ENCODE measurements around the gene JPT1. TPM values are rescaled to one million over a fixed set of nuclear protein-coding genes. Genes with fewer than 3 reads are reported as not detected.

JPT1 gene
- total RNA-seq, 2 donors from 2014 or later, result 191 to 343 TPM

- Mint-ChIP-seq H3K4me3 (no peak overlapping the region), H3K36me3 (ENCODE audit: low read depth) (peaks cover 3% of the 10 kb centered on the region), H3K27ac (no peak overlapping the region), H3K9me3 (no peaks in the 10 kb centered on the region), H3K4me1 (peaks cover 12% of the 10 kb centered on the region), H3K27me3 (no peaks in the 10 kb centered on the region)
- ATAC-seq (replicated peaks), result no peak
Observed at GRCh38 chr17:75093548-75094158, 60.7 kb downstream of the JPT1 start.

DNA sequence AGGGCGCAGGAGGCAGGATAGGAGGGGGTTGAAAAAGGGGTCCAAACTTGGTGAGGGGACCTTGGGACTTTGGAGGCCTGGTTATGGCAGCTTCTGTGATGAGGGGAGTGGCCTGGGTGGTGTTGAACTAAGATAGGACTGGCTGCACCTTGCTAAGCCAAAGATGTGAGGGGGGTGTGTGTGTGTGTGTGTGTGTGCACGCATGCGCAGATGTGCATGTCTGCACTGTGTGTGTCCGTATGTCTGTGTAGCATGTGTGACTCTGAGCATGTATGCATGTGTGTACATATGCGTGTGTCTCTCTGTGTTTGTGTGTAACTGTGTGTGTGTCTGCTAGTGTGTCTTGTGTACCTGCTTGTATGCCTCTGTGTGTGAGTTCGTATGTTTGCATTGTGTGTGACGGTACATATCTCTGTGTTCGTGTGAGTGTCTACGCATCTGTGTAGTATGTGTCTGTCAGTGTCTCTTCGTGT is 62.4 kb downstream of the JPT1 start:
- peaks cover 12% of the 10 kb centered on the region for H3K4me1 Mint-ChIP-seq
- peak overlapping the region; percentile 56 for H3K27ac Mint-ChIP-seq
- ATAC-seq (replicated peaks), result no peak
- H3K27me3 Mint-ChIP-seq, result no peaks in the 10 kb centered on the region
- H3K4me3 Mint-ChIP-seq, result no peak overlapping the region
- H3K9me3 Mint-ChIP-seq, result no peaks in the 10 kb centered on the region
- H3K36me3 Mint-ChIP-seq (ENCODE audit: low read depth), result no peaks in the 10 kb centered on the region

- H3K27ac Mint-ChIP-seq, result peak overlapping the region; percentile 77
- no peaks in the 10 kb centered on the region for H3K27me3 Mint-ChIP-seq
- ATAC-seq (replicated peaks), result no peak
- H3K4me3 Mint-ChIP-seq, result no peak overlapping the region
- H3K4me1 Mint-ChIP-seq, result peaks cover 12% of the 10 kb centered on the region
- no peaks in the 10 kb centered on the region for H3K36me3 Mint-ChIP-seq (ENCODE audit: low read depth)
- H3K9me3 Mint-ChIP-seq, result no peaks in the 10 kb centered on the region
Observed at GRCh38 chr17:75090871-75091854, 63.1 kb downstream of the JPT1 start.

GRCh38 chr17:75088465-75089417 is 65.6 kb downstream of the JPT1 start:
- H3K27me3 Mint-ChIP-seq, result no peaks in the 10 kb centered on the region
- H3K4me1 Mint-ChIP-seq, result peaks cover 18% of the 10 kb centered on the region
- peak; percentile 56 for ATAC-seq (replicated peaks)

GRCh38 chr17:75087558-75088453 is 66.5 kb downstream of the JPT1 start, which contains the start of gene SLC16A5:
Gene SLC16A5 (plus strand): TSS chr17:75087954. CDS start chr17:75093637, 5,683 bp downstream.
- Mint-ChIP-seq H3K27me3 (no peaks in the 10 kb centered on the region), H3K4me1 (peaks cover 18% of the 10 kb centered on the region), H3K4me3 (peak within 1 kb of the TSS; percentile 48), H3K9me3 (no peaks in the 10 kb centered on the region), H3K36me3 (ENCODE audit: low read depth) (no peaks in the 10 kb centered on the region), H3K27ac (peak within 1 kb of the TSS; percentile 75)
- ATAC-seq (replicated peaks), result peak; percentile 81

More at GRCh38 chr17:75088465-75089417, 65.6 kb downstream of the JPT1 start:
- Mint-ChIP-seq H3K36me3 (ENCODE audit: low read depth) (no peaks in the 10 kb centered on the region), H3K27ac (peak overlapping the region; percentile 75), H3K9me3 (no peaks in the 10 kb centered on the region), H3K4me3 (peak overlapping the region; percentile 48)

GRCh38 chr17:75087182-75087557 is 67.1 kb downstream of the JPT1 start:
- ATAC-seq (replicated peaks), result peak; percentile 1
- Mint-ChIP-seq H3K9me3 (no peaks in the 10 kb centered on the region), H3K27me3 (no peaks in the 10 kb centered on the region), H3K4me1 (peaks cover 12% of the 10 kb centered on the region), H3K36me3 (ENCODE audit: low read depth) (no peaks in the 10 kb centered on the region), H3K27ac (no peak overlapping the region), H3K4me3 (peak overlapping the region; percentile 48)

DNA sequence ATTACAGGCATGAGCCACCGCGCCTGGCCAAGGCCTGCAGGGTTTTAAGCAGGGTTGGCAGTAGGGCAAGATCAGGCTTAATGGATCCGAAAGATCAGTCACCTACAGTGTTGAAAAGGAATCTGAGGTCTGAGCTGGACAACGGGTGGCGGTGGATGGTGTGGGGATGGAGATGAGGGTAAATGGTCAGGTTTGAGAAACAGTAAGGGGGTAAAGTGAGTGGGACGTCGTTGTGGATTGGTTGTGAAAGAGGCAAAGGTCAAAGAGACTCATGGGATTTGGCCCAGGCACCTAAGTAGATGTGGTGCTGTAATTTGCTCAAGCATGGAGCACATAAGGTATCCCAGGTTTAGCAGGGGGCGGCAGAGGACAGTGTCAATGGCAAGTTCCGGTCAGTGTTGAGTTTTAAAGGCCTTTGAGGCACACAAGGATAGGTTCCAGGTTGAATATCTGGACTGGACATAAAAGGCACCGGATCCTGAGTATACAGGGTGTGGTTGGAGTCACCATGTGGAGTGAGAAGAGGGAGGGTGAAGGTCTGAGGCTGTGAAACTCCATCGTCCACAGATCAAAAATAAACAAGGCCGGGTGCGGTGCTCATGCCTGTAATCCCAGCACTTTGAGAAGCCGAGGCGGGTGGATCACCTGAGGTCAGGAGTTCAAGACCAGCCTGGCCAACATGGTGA is 67.7 kb downstream of the JPT1 start:
- no peak for ATAC-seq (replicated peaks)
- no peaks in the 10 kb centered on the region for H3K9me3 Mint-ChIP-seq
- H3K4me1 Mint-ChIP-seq, result peaks cover 7% of the 10 kb centered on the region
- peak overlapping the region; percentile 48 for H3K4me3 Mint-ChIP-seq
- H3K27ac Mint-ChIP-seq, result peak overlapping the region; percentile 4
- H3K27me3 Mint-ChIP-seq, result no peaks in the 10 kb centered on the region
- no peaks in the 10 kb centered on the region for H3K36me3 Mint-ChIP-seq (ENCODE audit: low read depth)

Other genes starting within 250 kb of the JPT1 start
- not detected for gene USH1G, start 231.3 kb downstream of the JPT1 start, total RNA-seq
- gene OTOP2, start 230.2 kb downstream of the JPT1 start, total RNA-seq, result not detected
- not detected for gene OTOP3, start 218.6 kb downstream of the JPT1 start, total RNA-seq
- gene HID1, start 181.8 kb downstream of the JPT1 start, total RNA-seq, result 1 to 10 TPM; 1.2 to 2.8 TPM
- gene CDR2L, start 166.9 kb downstream of the JPT1 start, total RNA-seq, result 1 to 10 TPM in 1 of 2 donors, under 1 TPM in 1; 0.56 to 1.2 TPM
- 10 to 100 TPM; 25.4 to 48.2 TPM for gene MRPL58, start 141.8 kb downstream of the JPT1 start, total RNA-seq
- 100 to 1,000 TPM; 164 to 216 TPM for gene ATP5PD, start 107.5 kb downstream of the JPT1 start, total RNA-seq
- gene KCTD2, start 107.3 kb downstream of the JPT1 start, total RNA-seq, result 10 to 100 TPM; 21.3 to 22.1 TPM
- 10 to 100 TPM in 1 of 2 donors, 1 to 10 TPM in 1; 5.4 to 14.6 TPM for gene SLC16A5, start 66.6 kb downstream of the JPT1 start, total RNA-seq
- 10 to 100 TPM; 10.3 to 14.5 TPM for gene ARMC7, start 44.5 kb downstream of the JPT1 start, total RNA-seq
- 10 to 100 TPM; 56.0 to 64.9 TPM for gene NT5C, start 22.8 kb downstream of the JPT1 start, total RNA-seq
- 100 to 1,000 TPM; 416 to 512 TPM for gene SUMO2, start 28.4 kb upstream of the JPT1 start, total RNA-seq
- gene NUP85, start 51.2 kb upstream of the JPT1 start, total RNA-seq, result 100 to 1,000 TPM; 143 to 161 TPM
- gene GGA3, start 107.1 kb upstream of the JPT1 start, total RNA-seq, result 10 to 100 TPM; 63.2 to 71.9 TPM
- 10 to 100 TPM; 53.6 to 83.2 TPM for gene MRPS7, start 107.4 kb upstream of the JPT1 start, total RNA-seq
- gene MIF4GD, start 116.7 kb upstream of the JPT1 start, total RNA-seq, result 10 to 100 TPM; 23.6 to 31.6 TPM
- gene SLC25A19, start 134.9 kb upstream of the JPT1 start, total RNA-seq, result 100 to 1,000 TPM in 1 of 2 donors, 10 to 100 TPM in 1; 97.4 to 113 TPM

Measured in activated T-helper 17 cell treated with anti-CD3 and anti-CD28 coated beads, Interleukin-2, amount 50 U/mL, for 72 hours (primary cell).